Measurements from ENCODE around the gene UCKL1. TPM values are rescaled to one million over a fixed set of nuclear protein-coding genes. Genes with fewer than 3 reads are reported as not detected.
A peak's percentile ranks its signal among the peaks of the same experiment; 100 is the strongest.
"Not testable (repeated sequence)": the region's sequence is repeated elsewhere in the genome, so short reads cannot be mapped to it uniquely, and the experiment has no call there.

Gene UCKL1
- total RNA-seq, 1 donor from 2014 or later, result 39.3 TPM

DNA sequence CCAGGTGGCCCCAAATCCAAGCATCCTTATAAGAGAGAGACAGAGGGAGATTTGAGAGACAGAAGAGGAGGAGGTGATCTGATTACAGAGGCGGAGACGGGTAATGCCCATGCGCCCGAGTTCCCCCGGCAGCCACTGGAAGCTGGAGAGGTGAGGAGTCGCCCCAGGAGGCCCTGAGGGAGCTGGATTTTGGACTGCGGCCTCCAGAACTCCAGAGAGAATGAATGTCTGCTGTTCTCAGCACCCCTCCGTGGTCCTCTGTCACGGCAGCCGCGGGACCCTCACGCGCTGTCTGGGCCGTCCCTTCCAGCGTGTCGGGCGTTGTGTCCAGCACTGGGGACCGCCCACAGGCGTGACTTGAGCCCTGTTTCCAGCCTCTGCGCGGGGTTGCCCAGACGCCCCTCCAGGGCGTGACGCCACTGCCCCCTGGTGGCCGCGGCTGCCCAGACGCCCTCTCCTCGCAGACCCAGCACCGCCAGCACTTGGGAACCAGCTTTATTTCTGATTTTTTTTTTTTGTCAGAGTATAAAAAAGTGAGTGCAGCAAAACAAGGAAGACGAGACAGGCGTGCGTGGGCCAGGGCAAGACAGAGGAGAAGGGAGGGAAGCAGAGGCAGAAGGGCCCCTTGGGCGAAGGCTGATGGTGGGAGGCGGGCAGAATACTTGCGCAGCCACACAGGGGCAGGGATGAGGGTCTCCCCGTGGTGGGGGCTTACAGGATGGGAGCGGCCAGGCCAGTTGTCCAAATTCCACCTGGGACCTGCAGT, 17.6 kb upstream of the UCKL1 start:
- peak; percentile 92 for DNase-seq (ENCODE audit: low read depth, low spot score)
- Mint-ChIP-seq H3K27me3 (ENCODE audit: low read depth) (peaks cover 3% of the 10 kb centered on the region), H3K4me1 (peaks cover 20% of the 10 kb centered on the region), H3K36me3 (ENCODE audit: low read depth) (no peaks in the 10 kb centered on the region), H3K4me3 (peak overlapping the region; percentile 75), H3K27ac (ENCODE audit: unreplicated experiment) (no peak overlapping the region), H3K9me3 (no peaks in the 10 kb centered on the region)
- TF ChIP-seq, protein P1, sequence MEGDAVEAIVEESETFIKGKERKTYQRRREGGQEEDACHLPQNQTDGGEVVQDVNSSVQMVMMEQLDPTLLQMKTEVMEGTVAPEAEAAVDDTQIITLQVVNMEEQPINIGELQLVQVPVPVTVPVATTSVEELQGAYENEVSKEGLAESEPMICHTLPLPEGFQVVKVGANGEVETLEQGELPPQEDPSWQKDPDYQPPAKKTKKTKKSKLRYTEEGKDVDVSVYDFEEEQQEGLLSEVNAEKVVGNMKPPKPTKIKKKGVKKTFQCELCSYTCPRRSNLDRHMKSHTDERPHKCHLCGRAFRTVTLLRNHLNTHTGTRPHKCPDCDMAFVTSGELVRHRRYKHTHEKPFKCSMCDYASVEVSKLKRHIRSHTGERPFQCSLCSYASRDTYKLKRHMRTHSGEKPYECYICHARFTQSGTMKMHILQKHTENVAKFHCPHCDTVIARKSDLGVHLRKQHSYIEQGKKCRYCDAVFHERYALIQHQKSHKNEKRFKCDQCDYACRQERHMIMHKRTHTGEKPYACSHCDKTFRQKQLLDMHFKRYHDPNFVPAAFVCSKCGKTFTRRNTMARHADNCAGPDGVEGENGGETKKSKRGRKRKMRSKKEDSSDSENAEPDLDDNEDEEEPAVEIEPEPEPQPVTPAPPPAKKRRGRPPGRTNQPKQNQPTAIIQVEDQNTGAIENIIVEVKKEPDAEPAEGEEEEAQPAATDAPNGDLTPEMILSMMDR (conservative IDR thresholded peaks at IDR 0.05), result peak; percentile 99

DNA sequence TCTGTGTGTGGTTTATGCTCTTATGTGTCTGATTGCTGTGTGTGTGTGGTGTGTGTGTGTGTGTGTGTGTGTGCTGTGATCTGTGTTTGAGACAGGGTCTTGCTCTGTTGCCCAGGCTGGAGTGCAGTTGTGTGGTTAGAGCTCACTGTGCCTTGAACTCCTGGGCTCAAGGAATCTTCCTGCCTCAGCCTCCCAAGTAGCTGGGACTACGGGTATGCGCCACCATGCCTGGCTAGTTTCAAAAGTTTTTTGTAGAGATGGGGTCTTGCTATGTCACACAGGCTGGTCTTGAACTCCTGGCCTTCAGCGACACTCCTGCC, 16.9 kb upstream of the UCKL1 start:
- no peaks in the 10 kb centered on the region for H3K36me3 Mint-ChIP-seq (ENCODE audit: low read depth)
- H3K9me3 Mint-ChIP-seq, result no peaks in the 10 kb centered on the region
- H3K27ac Mint-ChIP-seq (ENCODE audit: unreplicated experiment), result no peak overlapping the region
- DNase-seq (ENCODE audit: low read depth, low spot score), result no peak
- H3K4me3 Mint-ChIP-seq, result peak overlapping the region; percentile 84
- TF ChIP-seq, protein P1 (conservative IDR thresholded peaks at IDR 0.05), result no peak
- peaks cover 16% of the 10 kb centered on the region for H3K4me1 Mint-ChIP-seq
- H3K27me3 Mint-ChIP-seq (ENCODE audit: low read depth), result peaks cover 3% of the 10 kb centered on the region

DNA sequence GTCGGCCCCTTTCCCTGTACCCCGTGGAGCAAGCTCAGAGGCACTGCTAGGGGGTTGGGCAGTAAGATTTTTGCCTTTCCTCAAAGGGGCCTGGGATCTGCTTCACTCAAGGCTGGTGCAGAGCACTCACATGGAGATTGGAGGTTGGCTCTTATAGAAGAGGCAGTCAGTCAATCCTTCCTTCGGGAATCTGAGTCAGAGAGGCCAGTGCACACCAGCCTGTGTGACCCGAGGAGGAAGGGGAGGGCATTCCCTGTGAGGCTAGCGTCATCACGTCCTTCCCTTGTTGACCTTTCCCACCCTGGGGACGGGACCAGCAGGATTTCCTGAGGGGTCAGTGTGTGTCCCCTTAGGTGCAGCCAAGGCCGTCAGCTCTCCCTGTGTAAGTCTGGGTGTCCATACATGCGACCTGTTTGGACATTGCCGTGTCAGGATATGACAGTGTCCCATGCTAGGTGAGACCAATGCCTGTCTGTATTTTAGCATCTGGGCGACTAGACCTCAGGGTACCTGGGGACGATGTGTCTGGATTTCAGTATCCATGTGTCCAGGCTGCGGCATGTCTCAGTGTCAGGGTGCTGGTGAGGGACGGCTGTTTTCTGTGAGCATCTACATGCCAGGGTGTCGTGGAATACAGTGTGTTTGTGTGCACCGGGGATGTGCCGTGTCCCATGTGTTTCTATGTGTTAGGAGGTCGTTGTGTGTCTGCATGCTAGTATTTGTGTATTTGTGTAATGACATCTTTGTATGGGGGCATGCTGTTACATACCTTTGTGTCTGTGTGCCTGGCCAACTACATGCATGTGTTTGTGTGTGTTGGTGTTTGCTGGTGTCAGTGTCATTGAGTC, 16.3 kb upstream of the UCKL1 start:
- Mint-ChIP-seq H3K4me1 (peaks cover 15% of the 10 kb centered on the region), H3K27me3 (ENCODE audit: low read depth) (peaks cover 3% of the 10 kb centered on the region), H3K36me3 (ENCODE audit: low read depth) (no peaks in the 10 kb centered on the region), H3K27ac (ENCODE audit: unreplicated experiment) (no peak overlapping the region), H3K9me3 (no peaks in the 10 kb centered on the region), H3K4me3 (peak overlapping the region; percentile 84)
- no peak for DNase-seq (ENCODE audit: low read depth, low spot score)
- TF ChIP-seq, protein P1 (conservative IDR thresholded peaks at IDR 0.05), result no peak

DNA sequence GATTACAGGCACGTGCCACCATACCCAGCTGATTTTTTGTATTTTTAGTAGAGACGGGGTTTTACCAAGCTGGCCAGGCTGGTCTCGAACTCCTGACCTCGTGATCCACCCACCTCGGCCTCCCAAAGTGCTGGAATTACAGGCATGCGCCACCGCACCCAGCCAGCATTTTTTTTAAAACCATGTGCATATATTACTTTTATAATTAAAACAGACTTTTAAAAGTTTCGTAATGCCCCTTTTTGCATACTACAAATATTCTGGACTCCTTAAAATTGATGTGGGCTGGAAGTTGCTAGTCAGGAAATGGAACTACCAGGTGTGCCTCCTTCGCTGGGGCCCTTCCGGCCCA, 15.7 kb upstream of the UCKL1 start:
- not testable (repeated sequence) for H3K27me3 Mint-ChIP-seq (ENCODE audit: low read depth); H3K36me3 Mint-ChIP-seq (ENCODE audit: low read depth); H3K9me3 Mint-ChIP-seq; DNase-seq (ENCODE audit: low read depth, low spot score); H3K27ac Mint-ChIP-seq (ENCODE audit: unreplicated experiment)
- H3K4me3 Mint-ChIP-seq, result peak overlapping the region; percentile 84
- H3K4me1 Mint-ChIP-seq, result peaks cover 15% of the 10 kb centered on the region

DNA sequence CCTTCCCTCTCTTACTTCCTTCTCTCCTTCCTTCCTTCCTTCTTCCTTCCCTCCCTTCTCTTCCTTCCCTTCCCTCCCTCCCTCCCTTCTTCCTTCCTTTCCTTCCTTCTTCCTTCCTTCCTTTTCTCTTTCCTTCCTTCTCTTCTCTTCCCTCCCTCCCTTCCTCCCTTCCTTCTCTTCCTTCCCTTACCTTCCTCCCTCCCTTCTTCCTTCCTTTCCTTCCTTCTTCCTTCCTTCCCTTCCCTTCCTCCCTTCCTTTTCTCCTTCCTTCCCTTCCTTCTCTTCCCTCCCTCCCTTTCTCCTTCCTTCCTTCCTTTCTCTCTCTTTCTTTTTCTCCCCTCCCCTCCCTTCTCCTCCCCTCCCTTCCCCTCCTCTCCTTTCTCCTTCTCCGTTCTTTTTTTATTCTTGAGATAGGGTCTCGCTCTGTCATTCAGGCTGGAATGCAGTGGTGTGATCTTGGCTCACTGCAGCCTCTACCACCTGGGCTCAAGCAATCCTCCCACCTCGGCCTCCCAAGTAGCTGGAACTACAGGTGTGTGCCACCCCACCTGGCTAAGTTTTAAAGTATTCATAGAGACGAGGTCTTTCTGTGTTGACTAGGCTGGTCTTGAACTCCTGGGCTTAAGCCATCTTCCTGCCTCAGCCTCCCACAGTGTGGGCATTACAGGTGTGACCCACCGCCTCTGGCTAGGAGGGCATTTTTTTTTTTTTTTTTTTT, 14.7 kb upstream of the UCKL1 start:
- TF ChIP-seq, protein P1 (conservative IDR thresholded peaks at IDR 0.05), result no peak
- Mint-ChIP-seq H3K4me3 (peak overlapping the region; percentile 84), H3K27ac (ENCODE audit: unreplicated experiment) (no peak overlapping the region), H3K27me3 (ENCODE audit: low read depth) (peaks cover 3% of the 10 kb centered on the region), H3K36me3 (ENCODE audit: low read depth) (peaks cover 2% of the 10 kb centered on the region), H3K4me1 (peaks cover 15% of the 10 kb centered on the region), H3K9me3 (no peaks in the 10 kb centered on the region)
- no peak for DNase-seq (ENCODE audit: low read depth, low spot score)
